GM10266 (cell line): Measurements from ENCODE around the gene NRG3.
A peak's percentile ranks its signal among the peaks of the same experiment; 100 is the strongest.

Source experiments
- DNase-seq: peaks from one replicate; pipeline ENCODE4 v3.0.0; 2012; ENCODE audit errors: extremely low spot score
- TF ChIP-seq, protein P1 (sequence below): IDR thresholded peaks from 2 replicates; pipeline ENCODE4 v1.5.1; 2012; ENCODE audit warnings: mild to moderate bottlenecking, low read depth; ENCODE audit not compliant: control insufficient read depth, insufficient read depth; ENCODE audit errors: missing control alignments

Gene NRG3

DNA sequence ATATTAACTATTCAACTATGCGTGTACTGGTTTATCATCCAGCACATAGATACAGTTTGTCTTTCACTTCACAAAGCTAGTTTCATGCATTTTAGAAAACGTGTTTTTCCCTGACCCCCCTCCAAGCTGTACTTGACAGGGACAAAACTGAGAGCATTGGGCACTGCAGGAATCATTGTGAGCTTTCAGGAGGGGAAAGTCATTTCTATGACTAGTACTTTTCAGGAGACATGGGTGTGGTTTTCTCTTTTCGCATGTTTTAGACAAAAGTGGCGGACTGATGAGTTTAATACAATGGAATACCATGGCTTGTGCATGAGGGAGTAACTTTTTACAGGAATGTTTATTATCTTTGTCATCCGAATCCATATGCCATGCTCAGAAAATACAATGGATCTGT is 42.7 kb downstream of the NRG3 start:
- TF ChIP-seq, protein P1, sequence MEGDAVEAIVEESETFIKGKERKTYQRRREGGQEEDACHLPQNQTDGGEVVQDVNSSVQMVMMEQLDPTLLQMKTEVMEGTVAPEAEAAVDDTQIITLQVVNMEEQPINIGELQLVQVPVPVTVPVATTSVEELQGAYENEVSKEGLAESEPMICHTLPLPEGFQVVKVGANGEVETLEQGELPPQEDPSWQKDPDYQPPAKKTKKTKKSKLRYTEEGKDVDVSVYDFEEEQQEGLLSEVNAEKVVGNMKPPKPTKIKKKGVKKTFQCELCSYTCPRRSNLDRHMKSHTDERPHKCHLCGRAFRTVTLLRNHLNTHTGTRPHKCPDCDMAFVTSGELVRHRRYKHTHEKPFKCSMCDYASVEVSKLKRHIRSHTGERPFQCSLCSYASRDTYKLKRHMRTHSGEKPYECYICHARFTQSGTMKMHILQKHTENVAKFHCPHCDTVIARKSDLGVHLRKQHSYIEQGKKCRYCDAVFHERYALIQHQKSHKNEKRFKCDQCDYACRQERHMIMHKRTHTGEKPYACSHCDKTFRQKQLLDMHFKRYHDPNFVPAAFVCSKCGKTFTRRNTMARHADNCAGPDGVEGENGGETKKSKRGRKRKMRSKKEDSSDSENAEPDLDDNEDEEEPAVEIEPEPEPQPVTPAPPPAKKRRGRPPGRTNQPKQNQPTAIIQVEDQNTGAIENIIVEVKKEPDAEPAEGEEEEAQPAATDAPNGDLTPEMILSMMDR: no peak
- DNase-seq: no peak

DNA sequence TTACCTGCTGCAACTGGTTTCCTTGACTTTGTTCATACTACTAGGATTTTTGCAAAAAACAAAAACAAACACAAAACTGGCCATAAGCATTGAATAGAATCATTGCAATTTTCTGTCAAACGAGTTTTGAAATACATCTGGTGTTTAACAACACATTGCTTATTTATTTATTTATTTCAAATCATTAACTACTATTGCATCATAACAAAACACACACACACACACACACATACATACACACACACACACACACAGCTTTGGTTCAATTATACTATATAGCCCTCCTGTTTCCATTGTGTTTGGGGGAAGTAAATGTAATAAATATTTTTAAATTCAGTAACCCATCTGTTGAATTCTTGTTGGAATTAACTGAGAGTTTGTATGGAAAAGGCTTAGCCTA is 43.8 kb downstream of the NRG3 start:
- DNase-seq: no peak
- TF ChIP-seq, protein P1: no peak

DNA sequence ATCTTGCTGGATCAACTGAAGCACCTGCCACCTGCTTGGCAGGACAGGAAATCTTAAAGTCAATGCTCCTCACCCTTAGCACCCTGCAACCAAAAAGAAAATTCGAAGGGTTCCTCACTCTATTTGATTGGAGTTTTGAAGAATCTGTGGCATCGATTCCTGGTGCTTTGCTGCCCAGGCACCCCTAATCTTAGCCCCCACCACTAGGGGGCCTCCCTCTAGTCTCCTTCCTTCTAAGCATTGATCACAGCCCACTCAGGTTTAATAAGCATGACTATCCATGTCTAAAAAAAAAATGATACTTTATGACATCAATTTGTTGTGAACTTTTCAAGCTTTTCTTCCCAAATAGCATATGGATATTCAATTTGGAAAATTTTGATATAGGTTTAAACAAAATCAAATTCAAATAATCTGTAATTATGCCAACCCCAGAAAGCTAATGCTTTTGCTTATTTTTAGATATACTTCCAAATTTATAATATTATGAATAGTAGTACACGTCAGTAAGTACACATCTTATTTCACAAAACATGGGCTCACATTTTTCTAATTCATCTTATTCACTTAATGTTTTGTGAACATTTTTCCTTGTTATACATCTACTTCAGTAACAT is 45.3 kb downstream of the NRG3 start:
- TF ChIP-seq, protein P1: peak; percentile 49
- DNase-seq: peak; percentile 18

DNA sequence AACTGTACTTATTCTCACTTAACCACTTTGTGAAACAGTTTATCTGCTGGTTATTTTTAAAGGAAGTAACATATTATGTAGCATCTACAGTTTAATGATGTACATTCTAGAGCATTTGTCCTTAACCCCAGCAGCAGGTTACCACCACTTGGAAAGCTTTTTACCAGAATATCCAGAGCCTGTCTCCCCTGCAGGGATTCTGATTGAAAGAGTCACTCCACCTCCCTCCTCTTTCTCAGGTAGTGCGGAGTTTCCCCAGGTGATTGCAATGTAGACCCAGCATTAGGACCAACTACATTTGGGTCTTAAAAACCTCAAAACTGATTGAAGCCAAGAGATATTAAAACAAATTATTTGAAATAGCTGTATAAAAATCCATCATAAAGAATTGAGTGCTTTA is 53.1 kb downstream of the NRG3 start:
- TF ChIP-seq, protein P1: no peak
- DNase-seq: no peak

DNA sequence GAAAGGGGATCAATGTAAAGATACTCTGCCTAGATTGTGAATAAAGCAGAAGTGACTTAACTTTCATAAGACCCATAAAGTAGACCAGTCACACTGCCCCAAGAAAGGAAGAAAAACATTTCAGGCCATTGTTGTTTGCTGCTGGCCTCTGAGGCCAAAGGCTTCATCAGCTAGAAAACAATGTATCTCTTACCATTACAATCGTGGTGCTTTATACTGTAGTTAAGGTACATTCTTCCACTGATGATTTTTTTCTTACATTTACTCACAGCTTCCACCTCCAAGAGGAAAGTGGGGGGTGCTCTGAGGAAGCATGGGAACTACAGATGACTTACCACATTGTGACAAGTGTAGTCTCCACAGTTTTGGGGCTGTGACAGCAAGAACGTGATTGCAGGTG is 68.6 kb downstream of the NRG3 start:
- TF ChIP-seq, protein P1: no peak
- no peak for DNase-seq

DNA sequence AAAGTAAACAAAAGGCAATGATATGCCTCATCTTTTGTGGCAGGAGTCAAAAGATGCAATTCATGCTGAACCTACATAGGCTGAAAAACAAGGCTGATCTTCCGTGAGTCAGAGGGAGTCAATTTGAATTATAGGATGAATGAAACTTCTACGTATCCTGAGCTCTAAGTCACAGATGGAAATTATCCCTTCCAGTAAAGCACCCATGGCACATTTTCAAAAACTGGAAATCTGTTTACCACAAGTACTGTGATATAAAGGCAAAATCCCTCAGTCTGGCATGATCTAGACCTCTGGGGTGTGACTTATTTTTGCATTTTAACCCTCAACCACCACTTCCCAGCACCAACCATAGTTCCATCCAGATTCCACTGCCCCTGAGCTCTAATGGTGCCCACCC is 69.6 kb downstream of the NRG3 start:
- no peak for DNase-seq
- TF ChIP-seq, protein P1: no peak

DNA sequence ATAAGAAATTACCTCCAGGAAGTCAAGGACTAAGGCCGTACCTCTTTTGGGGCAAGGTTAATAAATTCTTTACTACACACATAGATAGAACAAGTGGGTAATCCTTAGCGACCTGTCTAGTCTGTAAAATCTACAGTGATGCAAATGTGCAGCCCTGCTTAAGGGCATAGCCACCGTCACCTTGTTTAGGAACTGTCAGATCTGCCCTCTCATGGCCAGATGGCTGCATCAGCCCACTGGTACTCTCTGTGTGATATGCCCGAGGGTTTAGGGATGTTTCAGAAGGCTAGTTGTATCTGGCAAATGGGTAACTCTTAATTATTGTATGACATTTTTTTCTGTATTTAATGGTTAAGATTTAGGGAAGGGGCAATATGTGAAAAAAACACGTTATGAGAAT is 74.3 kb downstream of the NRG3 start:
- TF ChIP-seq, protein P1: no peak
- no peak for DNase-seq
